ENCODE results near the gene UNKL. TPM values are rescaled to one million over a fixed set of nuclear protein-coding genes. Genes with fewer than 3 reads are reported as not detected.

UNKL gene
- total and polyA plus RNA-seq, 12 donors: 10.1 to 174 (median 33.3) TPM

DNA sequence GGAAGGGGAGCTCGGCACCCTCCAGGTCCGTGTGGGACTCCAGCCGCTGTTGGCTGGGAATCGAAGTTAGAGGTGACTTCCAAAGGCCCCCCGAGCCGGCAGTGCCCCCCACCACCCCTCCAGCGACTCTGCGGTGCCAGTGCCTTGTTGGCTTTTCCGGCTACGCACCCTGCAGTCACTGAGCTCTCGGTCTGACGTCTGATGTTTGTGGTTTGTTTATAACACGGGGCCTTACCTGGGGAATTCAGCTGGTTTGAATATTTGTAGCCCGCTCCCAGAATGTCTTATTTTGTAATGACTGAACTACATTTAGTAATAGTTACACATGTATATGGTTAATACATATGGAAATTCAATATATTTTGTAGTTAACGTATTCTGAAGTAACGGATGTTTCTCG lies 88.1 kb downstream of the UNKL start:
- Histone ChIP-seq H3K9me3 (replicated peaks in 1 of 3) (no peaks in the 10 kb centered on the region), H3K36me3 (replicated peaks in 1 of 2) (peaks cover 0 to 39% of the 10 kb centered on the region in 2 donors), H3K4me3 (no peak overlapping the region), H3K4me1 (replicated peaks in 1 of 2) (peaks cover 0 to 3% of the 10 kb centered on the region in 2 donors), H3K27me3 (no peaks in the 10 kb centered on the region), H3K27ac (no peak overlapping the region)
- DNase-seq: no peak
- 76 to 86% (median 81%) methylated on average over 9 to 17 of the region's 17 CpGs for WGBS, 4 donors
- intact Hi-C loops (cut with DNase I): no loop called here
- TF ChIP-seq, protein P1, sequence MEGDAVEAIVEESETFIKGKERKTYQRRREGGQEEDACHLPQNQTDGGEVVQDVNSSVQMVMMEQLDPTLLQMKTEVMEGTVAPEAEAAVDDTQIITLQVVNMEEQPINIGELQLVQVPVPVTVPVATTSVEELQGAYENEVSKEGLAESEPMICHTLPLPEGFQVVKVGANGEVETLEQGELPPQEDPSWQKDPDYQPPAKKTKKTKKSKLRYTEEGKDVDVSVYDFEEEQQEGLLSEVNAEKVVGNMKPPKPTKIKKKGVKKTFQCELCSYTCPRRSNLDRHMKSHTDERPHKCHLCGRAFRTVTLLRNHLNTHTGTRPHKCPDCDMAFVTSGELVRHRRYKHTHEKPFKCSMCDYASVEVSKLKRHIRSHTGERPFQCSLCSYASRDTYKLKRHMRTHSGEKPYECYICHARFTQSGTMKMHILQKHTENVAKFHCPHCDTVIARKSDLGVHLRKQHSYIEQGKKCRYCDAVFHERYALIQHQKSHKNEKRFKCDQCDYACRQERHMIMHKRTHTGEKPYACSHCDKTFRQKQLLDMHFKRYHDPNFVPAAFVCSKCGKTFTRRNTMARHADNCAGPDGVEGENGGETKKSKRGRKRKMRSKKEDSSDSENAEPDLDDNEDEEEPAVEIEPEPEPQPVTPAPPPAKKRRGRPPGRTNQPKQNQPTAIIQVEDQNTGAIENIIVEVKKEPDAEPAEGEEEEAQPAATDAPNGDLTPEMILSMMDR (IDR thresholded peaks at IDR 0.05): no peak
- no peak for TF ChIP-seq POLR2A (IDR thresholded peaks at IDR 0.05)

DNA sequence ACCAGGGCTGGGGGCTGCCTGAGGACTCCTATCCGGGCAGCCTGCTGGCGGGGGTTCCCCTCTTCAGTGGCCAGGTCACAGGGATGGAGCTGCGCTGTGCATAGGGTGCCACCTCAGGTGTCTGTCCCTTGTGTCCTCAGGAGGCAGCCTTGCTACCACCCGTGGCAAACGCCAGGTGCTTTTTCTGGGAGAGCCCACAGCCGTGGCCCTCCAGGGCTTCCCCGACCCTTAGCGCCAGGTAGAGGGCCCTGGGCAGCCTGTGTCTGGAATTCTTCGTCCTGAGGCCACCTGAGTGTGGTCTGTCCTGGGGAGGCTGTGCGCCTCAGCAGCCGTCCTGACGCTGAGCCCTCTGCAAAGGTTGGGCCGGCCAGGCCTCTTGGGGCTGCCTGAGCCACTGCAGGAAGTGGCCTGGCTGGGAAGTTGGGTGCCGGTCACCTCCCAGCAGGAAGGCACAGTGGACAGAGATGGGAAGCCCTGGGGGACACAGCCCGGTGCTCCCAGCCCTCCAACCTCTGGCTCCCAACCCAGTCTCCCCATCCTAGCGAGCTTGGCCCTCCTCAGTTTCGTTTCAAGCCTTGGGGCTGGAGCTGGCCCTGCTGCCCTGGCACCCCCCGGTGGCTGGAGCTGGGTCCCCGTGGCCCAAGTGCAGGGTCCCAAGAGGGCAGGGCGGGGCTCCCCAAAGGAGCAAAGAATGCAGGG lies 88.7 kb downstream of the UNKL start:
- TF ChIP-seq, protein P1 (IDR thresholded peaks at IDR 0.05): no peak
- TF ChIP-seq POLR2A (IDR thresholded peaks at IDR 0.05): no peak
- Histone ChIP-seq H3K4me3 (no peak overlapping the region), H3K27ac (no peak overlapping the region), H3K4me1 (replicated peaks in 1 of 2) (no peaks in the 10 kb centered on the region), H3K27me3 (no peaks in the 10 kb centered on the region), H3K9me3 (replicated peaks in 1 of 3) (no peaks in the 10 kb centered on the region), H3K36me3 (replicated peaks in 1 of 2) (peaks cover 0 to 43% of the 10 kb centered on the region in 2 donors)
- WGBS, 4 donors: 69 to 87% (median 74%) methylated on average over 6 to 20 of the region's 20 CpGs
- intact Hi-C loops (cut with DNase I): no loop called here
- no peak for DNase-seq

GRCh38 chr16:1325261-1325660 lies 89.2 kb downstream of the UNKL start:
- Histone ChIP-seq H3K27ac (no peak overlapping the region), H3K9me3 (replicated peaks in 1 of 3) (no peaks in the 10 kb centered on the region), H3K4me1 (replicated peaks in 1 of 2) (no peaks in the 10 kb centered on the region), H3K27me3 (no peaks in the 10 kb centered on the region), H3K4me3 (no peak overlapping the region), H3K36me3 (replicated peaks in 1 of 2) (peaks cover 0 to 48% of the 10 kb centered on the region in 2 donors)
- intact Hi-C loops (cut with DNase I): no loop called here
- no peak for TF ChIP-seq POLR2A (IDR thresholded peaks at IDR 0.05)
- TF ChIP-seq, protein P1 (IDR thresholded peaks at IDR 0.05): no peak
- DNase-seq: no peak
- 88 to 93% (median 91%) methylated on average over 9 to 15 of the region's 15 CpGs for WGBS, 4 donors

- Histone ChIP-seq H3K27ac (no peak overlapping the region), H3K4me3 (no peak overlapping the region), H3K4me1 (replicated peaks in 1 of 2) (no peaks in the 10 kb centered on the region), H3K36me3 (replicated peaks in 1 of 2) (peaks cover 0 to 57% of the 10 kb centered on the region in 2 donors), H3K27me3 (no peaks in the 10 kb centered on the region), H3K9me3 (replicated peaks in 1 of 3) (no peaks in the 10 kb centered on the region)
- no peak for DNase-seq
- 80 to 87% (median 84%) methylated on average over 22 of the region's 22 CpGs for WGBS, 4 donors
- intact Hi-C loops (cut with DNase I): no loop called here
- TF ChIP-seq, protein P1 (IDR thresholded peaks at IDR 0.05): no peak
- TF ChIP-seq POLR2A (IDR thresholded peaks at IDR 0.05): no peak
Observed at GRCh38 chr16:1324286-1324826, 90.1 kb downstream of the UNKL start.
